ENCODE measurements around the gene CLCF1. TPM values are rescaled to one million over a fixed set of nuclear protein-coding genes. Genes with fewer than 3 reads are reported as not detected.

Gene CLCF1
- polyA plus RNA-seq, 1 donor (not counting 4 experiments of a cell fraction or from before 2014, with no cell fraction given): 2.7 TPM

GRCh38 chr11:67364169-67364568 is 9.2 kb downstream of the CLCF1 start:
- H3K9me1 ChIP-seq (ENCODE audit: control insufficient read depth, extremely low read depth, insufficient read depth, low read length): no peaks in the 10 kb centered on the region
- dilution Hi-C loops (cut with MboI; ENCODE audit: extremely low pct_ligation_motif_present, low sequenced_read_pairs): no loop called here
- FAIRE-seq (no peak), DNase-seq (ENCODE audit: low read depth, low spot score) (no peak)
- H3K36me3 ChIP-seq (ENCODE audit: control insufficient read depth in 2 of 2, extremely low read depth in 1 of 2, insufficient read depth in 2 of 2, low read length in 2 of 2): peaks cover 4 to 6% of the 10 kb centered on the region in 2 experiments
- no peak overlapping the region for H3K4me2 ChIP-seq (ENCODE audit: control insufficient read depth, extremely low read depth, insufficient read depth, low read depth, low read length)
- peaks cover 17% of the 10 kb centered on the region for H3K4me1 ChIP-seq (ENCODE audit: control insufficient read depth, extremely low read depth, insufficient read depth, low read length)
- no peaks in the 10 kb centered on the region for H3K27me3 ChIP-seq (ENCODE audit: control insufficient read depth, extremely low read depth, insufficient read depth, low read length)
- no peaks in the 10 kb centered on the region for H3K79me2 ChIP-seq (ENCODE audit: control insufficient read depth, insufficient read depth, low read length)
- TF ChIP-seq, protein P1, sequence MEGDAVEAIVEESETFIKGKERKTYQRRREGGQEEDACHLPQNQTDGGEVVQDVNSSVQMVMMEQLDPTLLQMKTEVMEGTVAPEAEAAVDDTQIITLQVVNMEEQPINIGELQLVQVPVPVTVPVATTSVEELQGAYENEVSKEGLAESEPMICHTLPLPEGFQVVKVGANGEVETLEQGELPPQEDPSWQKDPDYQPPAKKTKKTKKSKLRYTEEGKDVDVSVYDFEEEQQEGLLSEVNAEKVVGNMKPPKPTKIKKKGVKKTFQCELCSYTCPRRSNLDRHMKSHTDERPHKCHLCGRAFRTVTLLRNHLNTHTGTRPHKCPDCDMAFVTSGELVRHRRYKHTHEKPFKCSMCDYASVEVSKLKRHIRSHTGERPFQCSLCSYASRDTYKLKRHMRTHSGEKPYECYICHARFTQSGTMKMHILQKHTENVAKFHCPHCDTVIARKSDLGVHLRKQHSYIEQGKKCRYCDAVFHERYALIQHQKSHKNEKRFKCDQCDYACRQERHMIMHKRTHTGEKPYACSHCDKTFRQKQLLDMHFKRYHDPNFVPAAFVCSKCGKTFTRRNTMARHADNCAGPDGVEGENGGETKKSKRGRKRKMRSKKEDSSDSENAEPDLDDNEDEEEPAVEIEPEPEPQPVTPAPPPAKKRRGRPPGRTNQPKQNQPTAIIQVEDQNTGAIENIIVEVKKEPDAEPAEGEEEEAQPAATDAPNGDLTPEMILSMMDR (optimal IDR thresholded peaks at IDR 0.05 in 1 of 3, IDR thresholded peaks at IDR 0.05 in 1 of 3, conservative IDR thresholded peaks at IDR 0.05 in 1 of 3; ENCODE audit: extremely low read depth in 1 of 3, insufficient read depth in 2 of 3, low read length in 3 of 3): no peak
- no peak for TF ChIP-seq EZH2 (IDR thresholded peaks at IDR 0.05; ENCODE audit: low read length)
- H3K9ac ChIP-seq (ENCODE audit: control insufficient read depth, extremely low read depth, insufficient read depth, low read length): no peak overlapping the region
- no peaks in the 10 kb centered on the region for H4K20me1 ChIP-seq (ENCODE audit: control insufficient read depth, extremely low read depth, insufficient read depth, low read length)
- no peak overlapping the region for H3K27ac ChIP-seq (ENCODE audit: control insufficient read depth, insufficient read depth, low read length)
- H3K4me3 ChIP-seq (ENCODE audit: control insufficient read depth in 2 of 3, extremely low read depth in 1 of 3, insufficient read depth in 2 of 3, low read depth in 1 of 3, low read length in 3 of 3): no peak overlapping the region
- H3K9me3 ChIP-seq (ENCODE audit: control insufficient read depth, low read depth, low read length): no peaks in the 10 kb centered on the region
- no peak overlapping the region for H2AFZ ChIP-seq (ENCODE audit: control insufficient read depth, low read length)

DNA sequence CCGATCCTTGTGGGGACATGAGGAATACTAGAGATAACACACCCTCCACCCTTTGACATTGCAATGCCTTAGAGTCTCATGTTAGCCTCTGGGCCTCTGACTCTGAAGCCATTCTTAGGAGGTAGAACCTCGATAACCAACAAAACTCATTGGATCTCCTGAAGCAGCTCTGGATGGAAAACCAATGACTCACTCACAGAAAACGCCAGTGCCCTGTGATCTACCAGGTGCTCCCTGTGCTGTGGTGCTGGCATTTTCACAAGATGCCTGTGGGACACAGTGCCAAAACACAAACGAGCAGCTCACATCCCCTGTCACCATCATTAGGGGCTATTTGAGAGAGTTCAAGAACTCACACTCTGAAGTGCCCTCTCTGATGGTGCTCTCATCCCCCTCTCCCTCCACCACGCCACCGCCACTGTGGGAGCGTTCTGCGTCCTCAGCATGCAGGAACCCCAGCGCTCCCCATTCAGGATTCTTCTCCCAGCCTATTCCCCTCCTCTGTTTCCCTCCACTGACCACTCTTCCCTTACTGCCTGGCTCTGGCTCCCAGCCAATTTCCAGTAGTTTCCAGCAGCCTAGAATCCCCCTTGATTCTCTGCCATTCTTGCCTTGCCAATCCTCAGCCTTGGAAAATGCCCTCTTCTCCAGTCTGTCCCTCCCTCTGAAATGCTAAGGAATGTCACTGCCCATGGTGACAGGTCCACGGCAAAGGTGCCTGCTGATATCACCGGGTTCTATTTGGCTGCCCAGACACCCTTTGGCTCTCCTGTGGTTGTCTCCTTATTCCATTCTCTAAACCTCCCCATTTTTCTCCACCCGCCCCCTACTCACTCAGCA is 15.3 kb downstream of the CLCF1 start:
- dilution Hi-C loops (cut with MboI; ENCODE audit: extremely low pct_ligation_motif_present, low sequenced_read_pairs): no loop called here
- Histone ChIP-seq H3K79me2 (ENCODE audit: control insufficient read depth, insufficient read depth, low read length) (peaks cover under 1% of the 10 kb centered on the region), H3K9ac (ENCODE audit: control insufficient read depth, extremely low read depth, insufficient read depth, low read length) (no peak overlapping the region), H3K9me1 (ENCODE audit: control insufficient read depth, extremely low read depth, insufficient read depth, low read length) (peaks cover 4% of the 10 kb centered on the region), H3K4me3 (ENCODE audit: control insufficient read depth in 2 of 3, extremely low read depth in 1 of 3, insufficient read depth in 2 of 3, low read depth in 1 of 3, low read length in 3 of 3) (no peak overlapping the region), H3K27me3 (ENCODE audit: control insufficient read depth, extremely low read depth, insufficient read depth, low read length) (no peaks in the 10 kb centered on the region), H2AFZ (ENCODE audit: control insufficient read depth, low read length) (no peak overlapping the region), H3K27ac (ENCODE audit: control insufficient read depth, insufficient read depth, low read length) (no peak overlapping the region), H3K4me2 (ENCODE audit: control insufficient read depth, extremely low read depth, insufficient read depth, low read depth, low read length) (peak overlapping the region; percentile 34), H3K9me3 (ENCODE audit: control insufficient read depth, low read depth, low read length) (no peaks in the 10 kb centered on the region), H3K36me3 (ENCODE audit: control insufficient read depth in 2 of 2, extremely low read depth in 1 of 2, insufficient read depth in 2 of 2, low read length in 2 of 2) (no peaks in the 10 kb centered on the region), H3K4me1 (ENCODE audit: control insufficient read depth, extremely low read depth, insufficient read depth, low read length) (peaks cover 46% of the 10 kb centered on the region), H4K20me1 (ENCODE audit: control insufficient read depth, extremely low read depth, insufficient read depth, low read length) (no peaks in the 10 kb centered on the region)
- TF ChIP-seq, protein P1 (optimal IDR thresholded peaks at IDR 0.05 in 1 of 3, IDR thresholded peaks at IDR 0.05 in 1 of 3, conservative IDR thresholded peaks at IDR 0.05 in 1 of 3; ENCODE audit: extremely low read depth in 1 of 3, insufficient read depth in 2 of 3, low read length in 3 of 3): no peak
- TF ChIP-seq EZH2 (IDR thresholded peaks at IDR 0.05; ENCODE audit: low read length): no peak
- DNase-seq (ENCODE audit: low read depth, low spot score) (no peak), FAIRE-seq (no peak)

Measured in keratinocyte (primary cell).